HG02763 (cell line): ENCODE measurements around the gene CIAO3.
"Not testable (repeated sequence)": the region's sequence is repeated elsewhere in the genome, so short reads cannot be mapped to it uniquely, and the experiment has no call there.

Experiments used
- ATAC-seq: cut with Tn5 transposase; IDR thresholded peaks from one replicate; pipeline ENCODE4 v1.9.1; 2021; ENCODE audit warnings: mild to moderate bottlenecking, moderate library complexity; ENCODE audit not compliant: unreplicated experiment

CIAO3 gene

GRCh38 chr16:760545-761343 is 19.9 kb upstream of the CIAO3 start, which contains the start of gene MSLN:
Gene MSLN, plus strand, starts transcription at chr16:760734. Its CDS starts 1,947 bp downstream, at chr16:762681.
- ATAC-seq: no peak

- no peak for ATAC-seq
Measured at GRCh38 chr16:760065-760464, 19.3 kb upstream of the CIAO3 start.

- no peak for ATAC-seq
Measured at GRCh38 chr16:759110-759910, 18.5 kb upstream of the CIAO3 start.

GRCh38 chr16:756428-756827 is 15.6 kb upstream of the CIAO3 start:
- no peak for ATAC-seq

GRCh38 chr16:754656-755055 is 13.9 kb upstream of the CIAO3 start:
- no peak for ATAC-seq

GRCh38 chr16:754121-754607 is 13.4 kb upstream of the CIAO3 start:
- not testable (repeated sequence) for ATAC-seq

- no peak for ATAC-seq
Measured at GRCh38 chr16:752007-752312, 11.2 kb upstream of the CIAO3 start.

GRCh38 chr16:751152-752006 is 10.6 kb upstream of the CIAO3 start:
- no peak for ATAC-seq

- ATAC-seq: no peak
Measured at GRCh38 chr16:750485-750884, 9.7 kb upstream of the CIAO3 start.

- no peak for ATAC-seq
Measured at GRCh38 chr16:749010-749409, 8.2 kb upstream of the CIAO3 start.

GRCh38 chr16:747978-748746 is 7.4 kb upstream of the CIAO3 start:
- no peak for ATAC-seq

GRCh38 chr16:746637-747036 is 5.8 kb upstream of the CIAO3 start:
- ATAC-seq: no peak

GRCh38 chr16:745739-746138 is 4.9 kb upstream of the CIAO3 start:
- no peak for ATAC-seq

GRCh38 chr16:743794-744500 is 3.1 kb upstream of the CIAO3 start:
- ATAC-seq: no peak

GRCh38 chr16:742894-743293 is 2.1 kb upstream of the CIAO3 start:
- not testable (repeated sequence) for ATAC-seq

- ATAC-seq: no peak
Measured at GRCh38 chr16:741986-742629, 1.3 kb upstream of the CIAO3 start.

- ATAC-seq: peak; percentile 2
Measured at GRCh38 chr16:740459-740763, 386 bp downstream of the CIAO3 start.

GRCh38 chr16:739560-740458 is 988 bp downstream of the CIAO3 start:
- ATAC-seq: no peak
